Stimulated activated CD8-positive, alpha-beta memory T cell treated with anti-CD3 and anti-CD28 coated beads, Interleukin-2, amount 100 ng/mL, for 48 hours (primary cell): Measurements from ENCODE around the gene GIGYF2.
"Not testable (repeated sequence)": the region's sequence is repeated elsewhere in the genome, so short reads cannot be mapped to it uniquely, and the experiment has no call there.

Source experiments
- DNase-seq, 2 donors: peaks; one replicate each; pipeline ENCODE4 v3.0.0-alpha.2; 2020; ENCODE audit warnings: low read depth in 2 of 2

GIGYF2 gene

DNA sequence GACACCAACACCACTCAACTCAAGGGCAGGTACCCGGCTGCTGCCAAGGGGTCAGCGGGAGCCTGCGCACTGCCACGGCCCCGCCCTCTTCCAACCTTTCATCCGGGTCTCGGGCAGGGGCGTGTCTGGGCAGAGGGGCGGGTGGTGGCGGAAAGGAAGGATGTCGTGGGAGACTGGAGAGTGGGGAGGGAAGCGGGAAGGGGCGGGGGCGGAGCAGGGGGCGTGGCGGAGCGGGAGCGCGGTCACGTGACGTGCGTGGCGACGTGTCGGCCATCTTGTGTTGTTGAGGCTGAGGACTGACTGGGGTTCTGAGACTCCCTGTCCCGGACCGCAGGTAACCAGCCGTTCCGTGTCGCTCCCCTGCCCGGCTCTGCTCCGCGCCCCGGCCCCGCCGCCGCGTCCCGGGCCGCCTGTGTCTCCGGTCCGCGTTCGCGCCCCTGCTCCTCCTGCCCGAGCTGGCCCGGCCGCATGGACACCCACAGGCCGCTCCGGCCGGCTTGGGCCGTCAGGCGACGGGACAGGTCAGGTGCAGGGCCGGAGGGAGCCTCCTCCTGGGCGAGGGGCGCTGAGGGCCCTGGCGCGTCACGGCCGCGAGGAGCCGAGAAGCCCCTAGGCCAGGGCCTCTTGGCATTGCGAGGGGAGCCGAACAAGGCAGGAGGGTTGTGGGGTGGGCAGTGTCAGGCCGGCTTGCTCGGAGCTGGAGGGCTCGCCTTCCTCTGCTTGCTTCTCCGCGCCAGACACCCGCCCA, at the start of gene GIGYF2:
GIGYF2 (plus strand) TSS at position 273 of the 748 bp plus-strand sequence. CDS start 37,867 bp downstream, outside the sequence.
- peak; percentile 92 to 97 for DNase-seq

GRCh38 chr2:232649033-232649432, 48.1 kb upstream of the GIGYF2 start:
- DNase-seq = no peak

- no peak for DNase-seq
These were observed 44.7 kb upstream of the GIGYF2 start for GRCh38 chr2:232652505-232652851.

GRCh38 chr2:232653441-232653840, 43.7 kb upstream of the GIGYF2 start:
- DNase-seq = no peak

DNA sequence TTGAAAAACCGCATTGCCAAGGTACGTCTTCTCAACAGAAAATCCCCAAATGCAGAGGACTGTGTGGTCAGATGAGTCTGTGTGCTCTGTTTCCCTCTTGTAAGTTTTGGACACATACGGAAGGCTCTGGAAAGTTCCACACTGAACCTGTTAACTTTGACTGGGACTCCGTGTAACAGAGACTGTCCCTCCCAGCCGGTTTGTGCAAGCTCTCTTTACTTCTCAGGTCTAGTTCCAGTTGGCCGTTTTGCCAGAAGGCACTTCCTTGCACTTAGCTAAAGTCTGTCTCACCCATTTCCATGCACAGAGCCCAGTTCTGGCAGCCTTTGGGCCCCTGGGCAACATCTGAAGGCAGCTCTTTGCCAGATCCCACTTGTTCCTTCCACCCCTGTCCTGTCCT, 41.7 kb upstream of the GIGYF2 start:
- no peak for DNase-seq

DNA sequence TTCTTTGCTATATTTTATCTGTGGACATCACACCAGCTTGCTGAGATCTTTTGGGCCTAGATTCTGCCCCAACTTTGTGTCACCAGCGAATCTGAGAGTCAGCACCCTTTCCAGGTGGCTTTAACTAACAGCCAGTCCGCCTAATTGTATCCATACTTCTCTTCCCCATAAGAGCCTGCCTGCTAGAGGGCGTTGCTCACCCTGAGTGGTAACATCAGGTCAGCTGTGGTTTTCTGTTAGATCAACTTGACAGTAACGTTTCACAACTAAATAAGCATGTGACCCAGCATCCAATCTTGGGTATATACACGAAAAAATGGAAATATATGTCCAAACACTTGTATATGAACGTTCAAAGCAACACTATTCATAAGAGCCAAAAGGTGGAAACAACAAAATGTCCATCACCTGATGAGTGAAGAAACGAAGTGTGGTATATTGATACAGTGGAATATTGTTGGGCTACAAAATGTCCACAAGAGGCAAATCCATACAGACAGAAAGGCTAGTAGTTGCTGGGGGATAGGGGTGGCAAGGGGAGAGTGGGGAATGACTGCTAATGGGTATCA, 38.8 kb upstream of the GIGYF2 start:
- DNase-seq = no peak

DNA sequence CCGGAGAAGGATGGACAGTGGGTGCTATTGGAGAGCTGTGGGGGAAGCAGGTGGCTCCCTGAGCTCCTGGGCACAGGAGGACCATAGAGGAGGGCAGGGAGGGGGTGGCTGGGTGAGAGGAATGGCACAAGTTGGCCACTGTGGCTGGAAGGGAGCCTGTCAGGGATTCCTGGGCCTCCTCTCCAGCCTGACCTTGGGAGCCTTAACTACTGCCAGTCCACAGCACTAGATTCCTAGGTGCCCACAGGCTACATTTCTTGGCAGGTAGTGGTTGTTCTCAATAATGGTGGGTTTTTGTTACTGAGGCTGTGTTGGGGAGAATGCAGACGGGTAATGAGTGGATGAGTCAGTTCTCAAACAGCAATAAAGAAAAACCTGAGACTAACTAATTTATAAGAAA, 37.8 kb upstream of the GIGYF2 start:
- no peak for DNase-seq

DNA sequence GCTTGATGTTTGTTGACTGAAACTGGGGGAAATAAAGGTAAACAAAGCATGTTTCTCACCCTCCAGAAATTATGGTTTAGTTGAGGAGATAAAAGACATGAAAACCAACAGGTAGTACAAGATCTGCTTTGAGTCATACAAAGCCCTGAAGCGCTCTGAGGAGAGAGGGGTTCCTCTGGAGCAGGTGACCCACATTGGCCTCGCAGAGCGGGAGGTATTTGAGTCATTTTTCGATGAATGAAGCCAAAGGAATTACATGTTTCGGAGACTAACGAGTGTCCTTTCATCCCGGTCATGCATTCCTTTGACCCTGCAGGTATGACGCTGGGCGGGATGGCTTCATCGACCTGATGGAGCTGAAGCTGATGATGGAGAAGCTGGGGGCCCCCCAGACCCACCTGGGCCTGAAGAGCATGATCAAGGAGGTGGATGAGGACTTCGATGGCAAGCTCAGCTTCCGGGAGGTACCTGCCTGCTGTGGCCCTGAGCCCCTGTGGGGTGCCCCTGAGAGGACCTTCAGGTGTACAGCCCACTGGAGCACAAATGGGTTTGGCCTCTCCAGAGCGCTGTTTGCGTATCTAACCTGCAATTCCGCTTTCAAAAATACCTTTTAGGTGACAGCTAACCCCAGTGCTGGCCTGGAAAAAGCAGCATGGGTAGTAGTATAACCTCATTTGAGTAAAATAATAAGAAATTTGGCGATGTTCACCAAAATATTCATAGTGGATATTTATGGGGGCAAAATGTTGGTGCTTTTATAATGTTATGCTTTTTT, 34.5 kb upstream of the GIGYF2 start:
- DNase-seq = no peak

DNA sequence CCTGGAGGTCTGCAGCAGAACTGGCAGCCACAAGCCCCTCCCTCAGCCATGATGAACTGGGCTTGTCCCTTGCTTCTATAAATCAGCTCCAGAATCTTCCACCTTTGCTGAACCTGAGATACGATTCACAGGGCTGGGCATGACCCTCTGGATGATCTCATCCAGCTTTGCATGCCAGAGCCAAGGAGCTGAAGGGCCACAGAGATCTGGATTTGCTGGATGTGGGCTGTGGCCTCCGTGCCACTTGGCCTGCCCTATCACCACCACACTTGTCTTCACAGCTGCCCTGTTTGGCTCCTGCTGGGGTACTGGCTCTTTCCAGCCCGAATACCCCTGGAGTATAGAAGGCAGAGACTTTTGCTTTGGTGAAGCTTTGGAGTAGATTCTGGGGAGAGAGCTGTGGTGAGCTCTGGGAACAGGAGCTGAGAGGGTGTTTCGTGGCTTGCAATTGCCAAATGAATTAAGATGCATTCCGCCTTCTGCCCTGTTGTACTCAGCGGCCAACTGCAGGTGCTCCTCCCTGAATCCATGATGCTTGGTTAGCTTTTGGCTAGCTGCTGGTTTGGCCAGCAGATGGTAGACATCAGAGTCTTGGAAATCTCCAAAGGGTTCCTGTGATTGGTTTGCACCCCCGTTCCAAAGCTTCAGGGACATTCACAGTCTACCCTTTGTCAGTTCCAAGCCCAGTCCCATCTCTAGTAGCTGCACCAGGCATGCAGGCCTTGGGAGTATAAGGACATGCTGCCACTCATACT, 30.9 kb upstream of the GIGYF2 start:
- DNase-seq = no peak

- no peak for DNase-seq
These were observed 29.0 kb upstream of the GIGYF2 start for GRCh38 chr2:232667989-232668583.

- no peak for DNase-seq
These were observed 28.2 kb upstream of the GIGYF2 start for GRCh38 chr2:232668805-232669444.

GRCh38 chr2:232672588-232672987, 24.5 kb upstream of the GIGYF2 start:
- DNase-seq = no peak

GRCh38 chr2:232674491-232674890, 22.6 kb upstream of the GIGYF2 start:
- DNase-seq = no peak

DNA sequence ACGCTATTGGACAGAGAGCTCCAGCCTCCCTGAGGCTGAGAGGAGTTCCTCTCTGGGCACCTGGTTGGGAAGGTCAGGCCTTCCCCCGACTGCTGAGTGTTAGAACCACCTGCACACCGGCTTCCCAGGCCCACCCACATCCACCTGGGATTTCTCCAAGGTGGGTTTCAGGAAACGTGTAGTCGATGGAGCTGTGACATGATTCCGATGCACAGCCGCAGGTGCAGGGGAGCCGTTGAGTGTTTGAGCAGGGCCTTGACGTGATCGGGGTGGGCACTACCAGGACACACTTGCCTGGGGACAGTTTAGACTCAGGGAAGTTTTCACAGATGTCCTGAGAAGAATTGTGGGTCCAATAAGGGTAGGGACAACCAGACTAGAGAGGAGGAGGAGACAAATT, 21.8 kb upstream of the GIGYF2 start:
- no peak for DNase-seq

GRCh38 chr2:232680006-232680405, 17.1 kb upstream of the GIGYF2 start:
- no peak for DNase-seq

- no peak for DNase-seq
These were observed 15.6 kb upstream of the GIGYF2 start for GRCh38 chr2:232681527-232681926.

- DNase-seq = no peak
These were observed 13.8 kb upstream of the GIGYF2 start for GRCh38 chr2:232683368-232683767.

- DNase-seq = not testable (repeated sequence)
These were observed 11.7 kb upstream of the GIGYF2 start for GRCh38 chr2:232685391-232685790.

GRCh38 chr2:232687382-232688160, 9.6 kb upstream of the GIGYF2 start:
- DNase-seq = no peak

DNA sequence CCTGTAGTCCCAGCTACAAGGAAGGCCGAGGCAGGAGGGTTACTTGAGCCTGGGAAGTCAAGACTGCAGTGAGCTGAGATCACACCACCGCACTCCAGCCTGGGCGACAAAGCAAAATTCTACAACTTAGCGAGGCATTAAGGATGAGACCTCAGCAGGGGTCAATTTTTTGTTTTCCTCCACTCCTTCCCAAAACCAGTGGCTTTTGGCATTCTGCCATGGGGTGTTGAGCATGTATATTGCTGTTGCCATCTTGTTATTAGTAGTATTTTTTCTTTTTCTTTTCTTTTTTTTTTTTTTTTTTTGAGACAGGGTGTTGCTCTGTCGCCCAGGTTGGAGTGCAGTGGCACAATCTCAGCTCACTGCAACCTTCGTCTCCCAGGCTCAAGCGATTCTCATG, 8.9 kb upstream of the GIGYF2 start:
- DNase-seq = no peak
